ENCODE data around the gene TTC1. TPM values are rescaled to one million over a fixed set of nuclear protein-coding genes. Genes with fewer than 3 reads are reported as not detected.

The TTC1 gene, protein sequence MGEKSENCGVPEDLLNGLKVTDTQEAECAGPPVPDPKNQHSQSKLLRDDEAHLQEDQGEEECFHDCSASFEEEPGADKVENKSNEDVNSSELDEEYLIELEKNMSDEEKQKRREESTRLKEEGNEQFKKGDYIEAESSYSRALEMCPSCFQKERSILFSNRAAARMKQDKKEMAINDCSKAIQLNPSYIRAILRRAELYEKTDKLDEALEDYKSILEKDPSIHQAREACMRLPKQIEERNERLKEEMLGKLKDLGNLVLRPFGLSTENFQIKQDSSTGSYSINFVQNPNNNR
- polyA plus RNA-seq (2012; ENCODE audit: insufficient read length, low read depth): 49.7 TPM

DNA sequence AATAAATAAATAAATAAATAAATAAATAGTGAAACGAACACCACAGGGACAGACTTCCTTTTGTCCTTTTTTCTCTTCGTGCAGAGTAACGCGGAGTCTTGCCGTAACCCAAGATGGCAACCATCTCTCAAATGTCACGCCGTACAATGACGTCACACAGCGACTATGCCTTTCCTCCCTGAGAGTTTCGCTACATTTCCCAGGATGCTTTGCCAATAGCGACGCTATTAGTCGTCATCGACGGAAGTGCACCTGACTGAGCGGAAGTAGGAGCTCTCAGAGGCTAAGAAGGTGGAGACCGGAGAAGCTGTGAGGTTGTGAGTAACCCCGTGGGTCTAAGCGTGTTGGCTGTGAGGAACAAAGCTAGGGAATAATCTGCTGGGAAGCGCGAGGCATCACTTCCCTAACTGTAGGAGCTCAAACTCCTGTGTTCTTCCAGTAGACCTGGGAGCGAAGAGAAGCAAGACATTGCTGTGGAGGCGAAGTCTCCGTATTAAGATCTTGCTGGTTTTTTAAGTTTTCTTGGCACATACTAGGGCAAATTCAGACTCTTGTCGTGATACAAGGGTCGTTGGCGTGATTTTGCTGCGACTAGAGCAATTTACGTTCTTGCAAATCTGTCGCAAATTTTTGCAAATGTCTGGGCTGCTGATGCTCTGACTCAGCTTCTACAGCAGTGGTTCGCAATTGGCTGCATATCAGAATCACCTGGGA lies at the start of gene TTC1:
TTC1 (plus strand) TSS at position 263 of the 714 bp plus-strand sequence. CDS start 1,390 bp downstream, outside the sequence.
- peak; percentile 70; the same call in 1 of the 2 replicates for TF ChIP-seq SIN3A (IDR thresholded peaks at IDR 0.05; ENCODE audit: borderline replicate concordance, insufficient read depth, low read length)
- no peak for TF ChIP-seq FOXP2 (optimal IDR thresholded peaks at IDR 0.05; ENCODE audit: borderline replicate concordance, extremely low read depth, extremely low read length, insufficient read depth)
- TF ChIP-seq POLR2AphosphoS5 (IDR thresholded peaks at IDR 0.05; ENCODE audit: low read depth, low read length): peak; percentile 98
- peak; percentile 91; the same call in 1 of the 2 replicates for TF ChIP-seq TAF1 (IDR thresholded peaks at IDR 0.05; ENCODE audit: borderline replicate concordance, insufficient read depth, low read length)
- TF ChIP-seq REST (IDR thresholded peaks at IDR 0.05; ENCODE audit: insufficient read depth in 1 of 2, low read depth in 2 of 2, low read length in 2 of 2): no peak; a peak in 1 of 4 replicates

GRCh38 chr5:159961176-159962160 lies 47.5 kb upstream of the TTC1 start:
- TF ChIP-seq TAF1 (IDR thresholded peaks at IDR 0.05; ENCODE audit: borderline replicate concordance, insufficient read depth, low read length) (no peak), SIN3A (IDR thresholded peaks at IDR 0.05; ENCODE audit: borderline replicate concordance, insufficient read depth, low read length) (no peak), REST (IDR thresholded peaks at IDR 0.05; ENCODE audit: insufficient read depth in 1 of 2, low read depth in 2 of 2, low read length in 2 of 2) (no peak)

- TF ChIP-seq REST (IDR thresholded peaks at IDR 0.05; ENCODE audit: insufficient read depth in 1 of 2, low read depth in 2 of 2, low read length in 2 of 2) (no peak), SIN3A (IDR thresholded peaks at IDR 0.05; ENCODE audit: borderline replicate concordance, insufficient read depth, low read length) (no peak), POLR2AphosphoS5 (IDR thresholded peaks at IDR 0.05; ENCODE audit: low read depth, low read length) (no peak), FOXP2 (optimal IDR thresholded peaks at IDR 0.05; ENCODE audit: borderline replicate concordance, extremely low read depth, extremely low read length, insufficient read depth) (no peak), TAF1 (IDR thresholded peaks at IDR 0.05; ENCODE audit: borderline replicate concordance, insufficient read depth, low read length) (no peak)
Observed at GRCh38 chr5:159962214-159962613, 46.7 kb upstream of the TTC1 start.

- TF ChIP-seq REST (IDR thresholded peaks at IDR 0.05; ENCODE audit: insufficient read depth in 1 of 2, low read depth in 2 of 2, low read length in 2 of 2) (no peak), SIN3A (IDR thresholded peaks at IDR 0.05; ENCODE audit: borderline replicate concordance, insufficient read depth, low read length) (no peak), POLR2AphosphoS5 (IDR thresholded peaks at IDR 0.05; ENCODE audit: low read depth, low read length) (no peak), TAF1 (IDR thresholded peaks at IDR 0.05; ENCODE audit: borderline replicate concordance, insufficient read depth, low read length) (no peak), FOXP2 (optimal IDR thresholded peaks at IDR 0.05; ENCODE audit: borderline replicate concordance, extremely low read depth, extremely low read length, insufficient read depth) (no peak)
Observed at GRCh38 chr5:159963935-159964334, 45.0 kb upstream of the TTC1 start.
